Measurements from ENCODE around the gene SMIM8.

SMIM8 gene

GRCh38 chr6:87334683-87335082 is 12.3 kb downstream of the SMIM8 start:
- no peak for DNase-seq (ENCODE audit: low read depth in 2 of 2)

- DNase-seq (ENCODE audit: low read depth in 2 of 2): no peak
Observed at GRCh38 chr6:87336367-87336766, 14.0 kb downstream of the SMIM8 start.

GRCh38 chr6:87340230-87340629 is 17.8 kb downstream of the SMIM8 start:
- no peak for DNase-seq (ENCODE audit: low read depth in 2 of 2)

GRCh38 chr6:87341158-87341557 is 18.8 kb downstream of the SMIM8 start:
- DNase-seq (ENCODE audit: low read depth in 2 of 2): no peak

- DNase-seq (ENCODE audit: low read depth in 2 of 2): no peak
Observed at GRCh38 chr6:87341899-87342298, 19.5 kb downstream of the SMIM8 start.

GRCh38 chr6:87342829-87343228 is 20.4 kb downstream of the SMIM8 start:
- no peak for DNase-seq (ENCODE audit: low read depth in 2 of 2)

GRCh38 chr6:87344731-87345130 is 22.3 kb downstream of the SMIM8 start, which contains the start of gene C6orf163:
C6orf163 (plus strand) TSS chr6:87344813; CDS start chr6:87345100, 287 bp downstream.
- no peak for DNase-seq (ENCODE audit: low read depth in 2 of 2)

GRCh38 chr6:87346700-87347099 is 24.3 kb downstream of the SMIM8 start:
- DNase-seq (ENCODE audit: low read depth in 2 of 2): no peak

- no peak for DNase-seq (ENCODE audit: low read depth in 2 of 2)
Observed at GRCh38 chr6:87349896-87350295, 27.5 kb downstream of the SMIM8 start.

GRCh38 chr6:87350516-87350915 is 28.1 kb downstream of the SMIM8 start:
- DNase-seq (ENCODE audit: low read depth in 2 of 2): no peak

GRCh38 chr6:87351583-87351982 is 29.2 kb downstream of the SMIM8 start:
- DNase-seq (ENCODE audit: low read depth in 2 of 2): no peak

- DNase-seq (ENCODE audit: low read depth in 2 of 2): no peak
Observed at GRCh38 chr6:87356181-87356580, 33.8 kb downstream of the SMIM8 start.

- no peak for DNase-seq (ENCODE audit: low read depth in 2 of 2)
Observed at GRCh38 chr6:87357479-87358196, 35.2 kb downstream of the SMIM8 start.

- no peak for DNase-seq (ENCODE audit: low read depth in 2 of 2)
Observed at GRCh38 chr6:87364602-87365252, 42.3 kb downstream of the SMIM8 start.

GRCh38 chr6:87366072-87366827 is 43.9 kb downstream of the SMIM8 start:
- no peak for DNase-seq (ENCODE audit: low read depth in 2 of 2)

GRCh38 chr6:87366899-87367298 is 44.5 kb downstream of the SMIM8 start:
- DNase-seq (ENCODE audit: low read depth in 2 of 2): no peak

GRCh38 chr6:87373377-87373776 is 51.0 kb downstream of the SMIM8 start:
- DNase-seq (ENCODE audit: low read depth in 2 of 2): no peak

GRCh38 chr6:87375315-87375714 is 52.9 kb downstream of the SMIM8 start:
- no peak for DNase-seq (ENCODE audit: low read depth in 2 of 2)

GRCh38 chr6:87376643-87377042 is 54.3 kb downstream of the SMIM8 start:
- no peak for DNase-seq (ENCODE audit: low read depth in 2 of 2)

- DNase-seq (ENCODE audit: low read depth in 2 of 2): no peak
Observed at GRCh38 chr6:87378947-87379346, 56.6 kb downstream of the SMIM8 start.

GRCh38 chr6:87382861-87383260 is 60.5 kb downstream of the SMIM8 start:
- DNase-seq (ENCODE audit: low read depth in 2 of 2): no peak

GRCh38 chr6:87384038-87384437 is 61.6 kb downstream of the SMIM8 start:
- no peak for DNase-seq (ENCODE audit: low read depth in 2 of 2)

- no peak for DNase-seq (ENCODE audit: low read depth in 2 of 2)
Observed at GRCh38 chr6:87384449-87384848, 62.1 kb downstream of the SMIM8 start.
